HepG2 (cell line): Measurements from ENCODE around the gene GTF2F1. TPM values are rescaled to one million over a fixed set of nuclear protein-coding genes. Genes with fewer than 3 reads are reported as not detected.

ENCODE experiments used
- ARID4A ChIP-seq: sonication (generic); formaldehyde crosslinking; IDR thresholded peaks from 2 replicates; pipeline ENCODE4 v1.5.0; 2020; ENCODE audit warnings: mild to moderate bottlenecking, missing genetic modification reagents, borderline replicate concordance
- GPN1 ChIP-seq: sonication (generic); formaldehyde crosslinking; IDR thresholded peaks from 2 replicates; pipeline ENCODE4 v1.5.1; 2020; ENCODE audit warnings: missing genetic modification reagents, borderline replicate concordance
- RELA ChIP-seq: sonication (generic); formaldehyde crosslinking; IDR thresholded peaks from 2 replicates; pipeline ENCODE4 v1.4.0; 2020; ENCODE audit warnings: missing genetic modification reagents
- RFX1 ChIP-seq: fragments of 450-650 bp; IDR thresholded peaks from 2 replicates; pipeline ENCODE4 v1.6.1; 2017
- ZFP41 ChIP-seq: sonication (generic); formaldehyde crosslinking; IDR thresholded peaks from 2 replicates; pipeline ENCODE4 v1.4.0; 2020; ENCODE audit warnings: mild to moderate bottlenecking, missing genetic modification reagents, borderline replicate concordance
- ZNF136 ChIP-seq: sonication (generic); formaldehyde crosslinking; IDR thresholded peaks from 2 replicates; pipeline ENCODE4 v1.8.1; 2022; ENCODE audit warnings: low read depth, mild to moderate bottlenecking, moderate library complexity, missing genetic modification reagents
- ZNF629 ChIP-seq: sonication (generic); formaldehyde crosslinking; conservative IDR thresholded peaks from 2 replicates; pipeline ENCODE4 v1.5.0; 2020; ENCODE audit warnings: missing genetic modification reagents
- polyA plus RNA-seq, 8 experiments: library from polyadenylated mRNA; depleted of rRNA in 3 of 8; stranded (reverse) in 7 of 8; unstranded in 1 of 8; fragments of >200 nt; fragmentation: Illumina TruSeq in 4 of 8; extraction: Trizol in 4 of 8; gene quantifications; 2 replicates each; pipeline versions ENCODE4 v1.2.1 to v1.2.3, GENCODE V29; 2011 to 2016; ENCODE audit warnings: low read depth in 4 of 8, missing spikeins in 1 of 8, mixed read lengths in 1 of 8; ENCODE audit not compliant: insufficient read depth in 1 of 8
- total RNA-seq, 5 experiments: library from RNA; depleted of rRNA; stranded (reverse); fragments of >200 nt; fragmentation: Illumina TruSeq; extraction: Trizol; gene quantifications; 2 replicates each; pipeline ENCODE4 v1.2.3, GENCODE V29; 2016; ENCODE audit warnings: low read depth in 1 of 5
- TF ChIP-seq, protein P1 (sequence below): sonication (generic); formaldehyde crosslinking; IDR thresholded peaks from 2 replicates; pipeline ENCODE4 v1.4.0; 2020; ENCODE audit warnings: missing genetic modification reagents
- TF ChIP-seq, protein P2 (sequence below), 2 experiments: sonication (generic) in 1 of 2; formaldehyde crosslinking in 1 of 2; IDR thresholded peaks; 2 replicates each; pipeline versions ENCODE4 v1.6.1 to v1.9.0; 2014 to 2022; ENCODE audit warnings: antibody characterized with exemption in 1 of 2, borderline replicate concordance in 1 of 2, inconsistent platforms in 1 of 2, low read depth in 1 of 2, missing genetic modification reagents in 1 of 2
- TF ChIP-seq, protein P3 (sequence below): sonication (generic); formaldehyde crosslinking; IDR thresholded peaks from 2 replicates; pipeline ENCODE4 v1.8.0; 2023; ENCODE audit warnings: mild to moderate bottlenecking, missing genetic modification reagents

Gene GTF2F1
- total and polyA plus RNA-seq, 2 of the 13 experiments (the other 11 are each of a cell fraction or from before 2014, with no cell fraction given), result 27.8 to 34.1 TPM

- TF ChIP-seq, protein P1, sequence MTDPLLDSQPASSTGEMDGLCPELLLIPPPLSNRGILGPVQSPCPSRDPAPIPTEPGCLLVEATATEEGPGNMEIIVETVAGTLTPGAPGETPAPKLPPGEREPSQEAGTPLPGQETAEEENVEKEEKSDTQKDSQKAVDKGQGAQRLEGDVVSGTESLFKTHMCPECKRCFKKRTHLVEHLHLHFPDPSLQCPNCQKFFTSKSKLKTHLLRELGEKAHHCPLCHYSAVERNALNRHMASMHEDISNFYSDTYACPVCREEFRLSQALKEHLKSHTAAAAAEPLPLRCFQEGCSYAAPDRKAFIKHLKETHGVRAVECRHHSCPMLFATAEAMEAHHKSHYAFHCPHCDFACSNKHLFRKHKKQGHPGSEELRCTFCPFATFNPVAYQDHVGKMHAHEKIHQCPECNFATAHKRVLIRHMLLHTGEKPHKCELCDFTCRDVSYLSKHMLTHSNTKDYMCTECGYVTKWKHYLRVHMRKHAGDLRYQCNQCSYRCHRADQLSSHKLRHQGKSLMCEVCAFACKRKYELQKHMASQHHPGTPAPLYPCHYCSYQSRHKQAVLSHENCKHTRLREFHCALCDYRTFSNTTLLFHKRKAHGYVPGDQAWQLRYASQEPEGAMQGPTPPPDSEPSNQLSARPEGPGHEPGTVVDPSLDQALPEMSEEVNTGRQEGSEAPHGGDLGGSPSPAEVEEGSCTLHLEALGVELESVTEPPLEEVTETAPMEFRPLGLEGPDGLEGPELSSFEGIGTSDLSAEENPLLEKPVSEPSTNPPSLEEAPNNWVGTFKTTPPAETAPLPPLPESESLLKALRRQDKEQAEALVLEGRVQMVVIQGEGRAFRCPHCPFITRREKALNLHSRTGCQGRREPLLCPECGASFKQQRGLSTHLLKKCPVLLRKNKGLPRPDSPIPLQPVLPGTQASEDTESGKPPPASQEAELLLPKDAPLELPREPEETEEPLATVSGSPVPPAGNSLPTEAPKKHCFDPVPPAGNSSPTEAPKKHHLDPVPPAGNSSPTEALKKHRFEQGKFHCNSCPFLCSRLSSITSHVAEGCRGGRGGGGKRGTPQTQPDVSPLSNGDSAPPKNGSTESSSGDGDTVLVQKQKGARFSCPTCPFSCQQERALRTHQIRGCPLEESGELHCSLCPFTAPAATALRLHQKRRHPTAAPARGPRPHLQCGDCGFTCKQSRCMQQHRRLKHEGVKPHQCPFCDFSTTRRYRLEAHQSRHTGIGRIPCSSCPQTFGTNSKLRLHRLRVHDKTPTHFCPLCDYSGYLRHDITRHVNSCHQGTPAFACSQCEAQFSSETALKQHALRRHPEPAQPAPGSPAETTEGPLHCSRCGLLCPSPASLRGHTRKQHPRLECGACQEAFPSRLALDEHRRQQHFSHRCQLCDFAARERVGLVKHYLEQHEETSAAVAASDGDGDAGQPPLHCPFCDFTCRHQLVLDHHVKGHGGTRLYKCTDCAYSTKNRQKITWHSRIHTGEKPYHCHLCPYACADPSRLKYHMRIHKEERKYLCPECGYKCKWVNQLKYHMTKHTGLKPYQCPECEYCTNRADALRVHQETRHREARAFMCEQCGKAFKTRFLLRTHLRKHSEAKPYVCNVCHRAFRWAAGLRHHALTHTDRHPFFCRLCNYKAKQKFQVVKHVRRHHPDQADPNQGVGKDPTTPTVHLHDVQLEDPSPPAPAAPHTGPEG (CRISPR knock-in tag), result no peak
- TF ChIP-seq ZNF629 (CRISPR knock-in tag) (no peak), GPN1 (CRISPR knock-in tag) (no peak), ZNF136 (CRISPR knock-in tag) (no peak), RFX1 (no peak), ARID4A (CRISPR knock-in tag) (peak; percentile 40; the same call in 1 of the 2 replicates), RELA (no peak), ZFP41 (CRISPR knock-in tag) (no peak; the same call in 1 of the 2 replicates)
- TF ChIP-seq, protein P2, sequence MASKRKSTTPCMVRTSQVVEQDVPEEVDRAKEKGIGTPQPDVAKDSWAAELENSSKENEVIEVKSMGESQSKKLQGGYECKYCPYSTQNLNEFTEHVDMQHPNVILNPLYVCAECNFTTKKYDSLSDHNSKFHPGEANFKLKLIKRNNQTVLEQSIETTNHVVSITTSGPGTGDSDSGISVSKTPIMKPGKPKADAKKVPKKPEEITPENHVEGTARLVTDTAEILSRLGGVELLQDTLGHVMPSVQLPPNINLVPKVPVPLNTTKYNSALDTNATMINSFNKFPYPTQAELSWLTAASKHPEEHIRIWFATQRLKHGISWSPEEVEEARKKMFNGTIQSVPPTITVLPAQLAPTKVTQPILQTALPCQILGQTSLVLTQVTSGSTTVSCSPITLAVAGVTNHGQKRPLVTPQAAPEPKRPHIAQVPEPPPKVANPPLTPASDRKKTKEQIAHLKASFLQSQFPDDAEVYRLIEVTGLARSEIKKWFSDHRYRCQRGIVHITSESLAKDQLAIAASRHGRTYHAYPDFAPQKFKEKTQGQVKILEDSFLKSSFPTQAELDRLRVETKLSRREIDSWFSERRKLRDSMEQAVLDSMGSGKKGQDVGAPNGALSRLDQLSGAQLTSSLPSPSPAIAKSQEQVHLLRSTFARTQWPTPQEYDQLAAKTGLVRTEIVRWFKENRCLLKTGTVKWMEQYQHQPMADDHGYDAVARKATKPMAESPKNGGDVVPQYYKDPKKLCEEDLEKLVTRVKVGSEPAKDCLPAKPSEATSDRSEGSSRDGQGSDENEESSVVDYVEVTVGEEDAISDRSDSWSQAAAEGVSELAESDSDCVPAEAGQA (IDR thresholded peaks at IDR 0.05; ENCODE audit: low read depth), result no peak; the same call in 1 of the 2 replicates
- TF ChIP-seq, protein P2 (CRISPR knock-in tag; IDR thresholded peaks at IDR 0.05; ENCODE audit: borderline replicate concordance), result no peak
- TF ChIP-seq, protein P3, sequence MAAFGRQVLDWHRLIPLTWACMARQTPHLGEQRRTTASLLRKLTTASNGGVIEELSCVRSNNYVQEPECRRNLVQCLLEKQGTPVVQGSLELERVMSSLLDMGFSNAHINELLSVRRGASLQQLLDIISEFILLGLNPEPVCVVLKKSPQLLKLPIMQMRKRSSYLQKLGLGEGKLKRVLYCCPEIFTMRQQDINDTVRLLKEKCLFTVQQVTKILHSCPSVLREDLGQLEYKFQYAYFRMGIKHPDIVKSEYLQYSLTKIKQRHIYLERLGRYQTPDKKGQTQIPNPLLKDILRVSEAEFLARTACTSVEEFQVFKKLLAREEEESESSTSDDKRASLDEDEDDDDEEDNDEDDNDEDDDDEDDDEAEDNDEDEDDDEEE, result no peak
Observed at GRCh38 chr19:6424939-6425731, 32.2 kb upstream of the GTF2F1 start (continued).
